ENCODE results near the gene MARCHF10. TPM values are rescaled to one million over a fixed set of nuclear protein-coding genes. Genes with fewer than 3 reads are reported as not detected.

Gene MARCHF10
- total and polyA plus RNA-seq, 2 of the 4 experiments (the other 2 are of a cell fraction): 0.18 to 0.74 TPM

GRCh38 chr17:62681061-62681938 lies 126.8 kb downstream of the MARCHF10 start (continued):
- TF ChIP-seq USF2 (IDR thresholded peaks at IDR 0.05; ENCODE audit: low read depth, low read length): no peak

GRCh38 chr17:62680541-62681052 lies 127.5 kb downstream of the MARCHF10 start:
- no peak overlapping the region for H2AFZ ChIP-seq (replicated peaks; ENCODE audit: low read length, poor library complexity)
- peaks cover 72% of the 10 kb centered on the region for H3K36me3 ChIP-seq (ENCODE audit: control insufficient read depth, insufficient read depth, low read length)
- no peak overlapping the region for H4K91ac ChIP-seq (ENCODE audit: insufficient read depth, low read depth, low read length)
- no peak overlapping the region for H3K9ac ChIP-seq (ENCODE audit: low read depth, low read length)
- H3K14ac ChIP-seq (replicated peaks; ENCODE audit: low read depth, low read length): no peak overlapping the region
- intact Hi-C loops (cut with micrococcal nuclease) (no loop called here), dilution Hi-C loops (cut with HindIII; ENCODE audit: low sequenced_read_pairs, unreplicated experiment) (no loop called here), in situ Hi-C loops (cut with MboI; ENCODE audit: low sequenced_read_pairs) (no loop called here)
- no peak overlapping the region for H4K8ac ChIP-seq (ENCODE audit: low read depth in 2 of 2, low read length in 2 of 2)
- H3K4me2 ChIP-seq (ENCODE audit: low read depth, low read length): no peak overlapping the region
- no peak overlapping the region for H3K4me3 ChIP-seq (ENCODE audit: insufficient read depth, low read depth, low read length)
- ChIA-PET CTCF (no interaction called here), POLR2A (ENCODE audit: unreplicated experiment) (no interaction called here)
- BruUV-seq (replicated peaks): no TSS peak
- no peaks in the 10 kb centered on the region for H3K4me1 ChIP-seq (ENCODE audit: control insufficient read depth, insufficient read depth, low read length)
- DNase-seq: no peak
- TF ChIP-seq MXI1 (IDR thresholded peaks at IDR 0.05; ENCODE audit: borderline replicate concordance, low read depth, low read length) (no peak), MAZ (IDR thresholded peaks at IDR 0.05; ENCODE audit: borderline replicate concordance, low read depth, low read length) (no peak), ELK1 (IDR thresholded peaks at IDR 0.05; ENCODE audit: borderline replicate concordance, low read depth, low read length) (no peak), CEBPB (IDR thresholded peaks at IDR 0.05; ENCODE audit: low read depth, low read length) (no peak), POLR2A (IDR thresholded peaks at IDR 0.05; ENCODE audit: low read depth, low read length) (no peak), NFE2L2 (IDR thresholded peaks at IDR 0.05; ENCODE audit: low read depth, low read length) (no peak)
- no peaks in the 10 kb centered on the region; the same call in 1 of the 2 replicates for H4K20me1 ChIP-seq (ENCODE audit: insufficient read depth, low read length)
- peaks cover 2 to 7% of the 10 kb centered on the region in 2 experiments; a peak in 3 of 4 replicates for H3K79me1 ChIP-seq (ENCODE audit: low read depth in 1 of 2, low read length in 2 of 2)
- H3K27me3 ChIP-seq (ENCODE audit: control insufficient read depth, insufficient read depth, low read length): no peaks in the 10 kb centered on the region
- H2BK5ac ChIP-seq (ENCODE audit: low read depth, low read length, poor library complexity, severe bottlenecking): no peak overlapping the region
- H2AK5ac ChIP-seq (ENCODE audit: low read depth, low read length): no peak overlapping the region
- no peak overlapping the region for H3K23ac ChIP-seq (ENCODE audit: low read depth, low read length)
- no peaks in the 10 kb centered on the region for H3K9me3 ChIP-seq (ENCODE audit: control insufficient read depth, insufficient read depth, low read length)
- H4K5ac ChIP-seq (ENCODE audit: low read depth, low read length): no peak overlapping the region
- H3K9me1 ChIP-seq (ENCODE audit: insufficient read depth, low read length): no peaks in the 10 kb centered on the region
- H2BK120ac ChIP-seq (ENCODE audit: low read depth, low read length): no peak overlapping the region
- no peak for ATAC-seq (ENCODE audit: low read depth)
- no peak overlapping the region for H3K4ac ChIP-seq (ENCODE audit: low read depth, low read length)
- H2AK9ac ChIP-seq (replicated peaks; ENCODE audit: low read depth, low read length, poor library complexity): no peak overlapping the region
- H2BK20ac ChIP-seq (ENCODE audit: low read depth, low read length): no peak overlapping the region
- no peak overlapping the region for H3K18ac ChIP-seq (ENCODE audit: low read depth, low read length)
- no peak overlapping the region for H3K27ac ChIP-seq (ENCODE audit: insufficient read depth, low read length)
- H2BK15ac ChIP-seq (ENCODE audit: low read depth, low read length): no peak overlapping the region
- WGBS, 2 experiments (ENCODE audit: extremely low coverage in 2 of 2, insufficient read length in 1 of 2): 91% methylated on average over 21 of the region's 36 CpGs; no CpG with 5 or more reads in 1 of the 2 experiments
- no peak overlapping the region for H3K56ac ChIP-seq (ENCODE audit: extremely low read depth, insufficient read depth, low read length)

Data from IMR-90 (cell line).